Erythroblast (primary cell): ENCODE data around the gene AIP.

Experiments
- GATA1 ChIP-seq: IDR thresholded peaks from 2 replicates; pipeline ENCODE4 v1.6.1; 2011; ENCODE audit warnings: low read depth, mild to moderate bottlenecking, control low read depth, low read length, moderate library complexity
- POLR2A ChIP-seq: IDR thresholded peaks from 2 replicates; pipeline ENCODE4 v1.6.1; 2011; ENCODE audit warnings: mild to moderate bottlenecking, low read length

DNA sequence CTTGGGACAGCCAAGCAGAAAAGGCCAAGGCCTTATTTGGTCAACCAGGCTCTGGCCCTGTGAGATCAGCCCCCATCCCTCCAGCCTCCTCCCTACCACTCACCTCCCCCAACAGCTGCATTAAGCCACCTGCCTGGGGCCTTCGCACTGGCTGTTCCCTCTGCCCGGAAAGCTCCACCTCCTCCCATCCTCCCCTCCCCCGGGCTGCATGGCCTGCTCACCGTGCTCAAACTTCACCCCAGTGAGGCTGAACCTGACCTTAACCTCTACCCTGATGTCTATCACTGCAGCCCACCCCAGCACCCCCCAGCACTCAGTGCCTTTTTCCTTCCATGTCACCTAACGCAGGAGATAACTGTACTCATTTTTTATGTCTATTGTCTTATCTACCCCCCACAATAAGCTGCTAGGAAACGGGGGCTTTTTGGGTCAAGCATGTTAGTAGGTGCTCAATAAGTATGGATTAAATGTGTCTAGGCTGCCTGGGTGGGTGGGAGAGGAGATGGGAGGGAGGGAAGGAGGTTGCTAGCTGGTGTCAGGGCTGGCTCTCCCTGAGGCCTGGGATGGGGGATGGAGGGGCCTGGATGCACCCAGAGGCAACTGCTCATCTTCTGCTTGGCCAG lies 46.3 kb upstream of the AIP start:
- TF ChIP-seq POLR2A (no peak), GATA1 (no peak)
